AG10803 (cell line): Measurements from ENCODE around the gene HLX.
A peak's percentile ranks its signal among the peaks of the same experiment; 100 is the strongest.

Experiments
- DNase-seq: peaks from one replicate; pipeline ENCODE4 v3.0.0; 2010; ENCODE audit warnings: low read depth
- H3K4me3 ChIP-seq: 2 replicates; pipeline ENCODE4 v1.5.1; 2011; ENCODE audit warnings: mild to moderate bottlenecking, low read length, control low read depth
- TF ChIP-seq, protein P1 (sequence below): conservative IDR thresholded peaks from 2 replicates; pipeline ENCODE4 v1.5.1; 2011; ENCODE audit warnings: mild to moderate bottlenecking, low read length, control low read depth, inconsistent platforms

Gene HLX

DNA sequence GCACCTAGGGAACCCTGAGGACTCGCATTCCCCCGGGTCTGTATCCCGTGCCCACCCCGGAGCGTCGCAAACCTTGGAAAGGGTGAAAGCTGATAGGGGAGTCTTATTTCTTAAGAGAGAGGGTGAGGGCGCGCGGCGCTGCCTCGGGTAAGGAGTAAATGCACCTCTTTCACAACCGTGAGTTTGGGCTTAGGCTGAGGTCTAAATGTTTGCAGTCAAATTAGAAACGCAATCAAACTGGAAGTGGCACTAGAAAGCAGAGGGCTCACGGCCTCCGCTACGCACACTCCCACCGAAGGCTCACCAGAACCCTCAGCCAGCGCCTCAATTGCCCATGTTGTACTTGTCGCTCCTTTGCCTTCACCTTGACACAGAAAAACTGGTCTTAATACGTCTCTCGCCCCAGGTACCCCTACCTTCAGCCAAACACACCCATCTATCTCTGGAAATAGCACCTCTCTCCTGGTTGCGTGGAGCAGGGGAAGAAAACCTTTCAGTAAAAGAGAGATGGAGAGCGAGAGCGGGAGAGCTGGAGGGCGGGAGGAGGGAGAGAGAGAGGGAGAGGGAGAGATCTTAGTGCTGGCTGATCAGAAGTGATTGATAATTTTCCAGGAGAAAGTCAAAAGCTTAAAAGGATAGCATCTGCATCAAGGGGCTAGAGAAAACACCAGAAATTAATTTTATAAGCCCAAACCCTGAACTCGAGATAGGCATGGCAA, 1.7 kb upstream of the HLX start:
- no peak for DNase-seq
- TF ChIP-seq, protein P1, sequence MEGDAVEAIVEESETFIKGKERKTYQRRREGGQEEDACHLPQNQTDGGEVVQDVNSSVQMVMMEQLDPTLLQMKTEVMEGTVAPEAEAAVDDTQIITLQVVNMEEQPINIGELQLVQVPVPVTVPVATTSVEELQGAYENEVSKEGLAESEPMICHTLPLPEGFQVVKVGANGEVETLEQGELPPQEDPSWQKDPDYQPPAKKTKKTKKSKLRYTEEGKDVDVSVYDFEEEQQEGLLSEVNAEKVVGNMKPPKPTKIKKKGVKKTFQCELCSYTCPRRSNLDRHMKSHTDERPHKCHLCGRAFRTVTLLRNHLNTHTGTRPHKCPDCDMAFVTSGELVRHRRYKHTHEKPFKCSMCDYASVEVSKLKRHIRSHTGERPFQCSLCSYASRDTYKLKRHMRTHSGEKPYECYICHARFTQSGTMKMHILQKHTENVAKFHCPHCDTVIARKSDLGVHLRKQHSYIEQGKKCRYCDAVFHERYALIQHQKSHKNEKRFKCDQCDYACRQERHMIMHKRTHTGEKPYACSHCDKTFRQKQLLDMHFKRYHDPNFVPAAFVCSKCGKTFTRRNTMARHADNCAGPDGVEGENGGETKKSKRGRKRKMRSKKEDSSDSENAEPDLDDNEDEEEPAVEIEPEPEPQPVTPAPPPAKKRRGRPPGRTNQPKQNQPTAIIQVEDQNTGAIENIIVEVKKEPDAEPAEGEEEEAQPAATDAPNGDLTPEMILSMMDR = no peak
- no peak overlapping the region for H3K4me3 ChIP-seq

GRCh38 chr1:220878191-220879075, 810 bp upstream of the HLX start:
- TF ChIP-seq, protein P1 = peak; percentile 29
- H3K4me3 ChIP-seq = peak overlapping the region; percentile 80
- DNase-seq = no peak

- H3K4me3 ChIP-seq = peak overlapping the region; percentile 80
- DNase-seq = peak; percentile 44
- TF ChIP-seq, protein P1 = no peak; the same call in 1 of the 2 replicates
Observed at GRCh38 chr1:220879509-220880361, 492 bp downstream of the HLX start.

DNA sequence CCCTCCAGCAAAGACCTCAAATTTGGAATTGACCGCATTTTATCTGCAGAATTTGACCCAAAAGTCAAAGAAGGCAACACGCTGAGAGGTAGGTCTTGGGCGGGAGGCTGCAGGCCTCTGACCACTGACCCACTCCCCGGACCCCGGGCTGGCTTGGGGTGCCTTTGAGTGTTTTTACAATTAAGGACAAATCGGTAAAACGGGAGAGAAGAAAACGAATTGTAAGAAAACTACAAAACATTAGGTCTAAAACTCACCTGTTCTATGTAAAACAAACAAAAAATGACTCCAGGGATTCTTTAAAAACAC, 1.1 kb downstream of the HLX start:
- TF ChIP-seq, protein P1 = no peak
- DNase-seq = no peak
- H3K4me3 ChIP-seq = peak overlapping the region; percentile 80

DNA sequence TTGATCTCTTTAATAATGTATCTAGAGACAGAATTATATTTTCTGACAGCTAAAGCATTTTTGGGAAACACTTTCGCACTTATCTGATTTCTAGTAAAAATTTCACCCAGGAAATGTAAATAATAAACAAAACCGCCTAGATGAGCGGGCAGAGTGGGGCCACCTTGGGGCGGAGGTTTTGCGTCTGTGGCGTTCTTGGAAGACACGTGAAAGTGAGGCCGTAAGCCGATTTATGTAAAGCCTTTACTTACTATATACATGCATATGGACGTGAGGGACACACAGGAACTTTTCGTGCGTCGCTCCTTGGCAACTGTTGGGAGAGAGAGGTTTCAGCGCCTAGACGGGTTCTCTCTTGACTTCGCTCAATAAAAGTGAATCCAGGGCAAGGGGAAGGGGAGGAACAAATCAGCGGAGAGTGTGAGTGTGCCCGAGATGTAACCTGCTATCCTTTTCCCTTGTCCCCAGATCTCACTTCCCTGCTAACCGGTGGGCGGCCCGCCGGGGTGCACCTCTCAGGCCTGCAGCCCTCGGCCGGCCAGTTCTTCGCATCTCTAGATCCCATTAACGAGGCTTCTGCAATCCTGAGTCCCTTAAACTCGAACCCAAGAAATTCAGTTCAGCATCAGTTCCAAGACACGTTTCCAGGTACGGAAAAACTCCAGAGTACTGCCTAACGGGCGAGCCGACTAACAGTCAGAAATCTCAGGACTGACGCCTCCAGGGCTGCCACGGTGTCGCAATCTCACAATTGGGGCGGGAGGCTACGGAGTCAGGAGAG, 1.7 kb downstream of the HLX start:
- peak overlapping the region; percentile 80 for H3K4me3 ChIP-seq
- TF ChIP-seq, protein P1 = no peak
- DNase-seq = no peak

- TF ChIP-seq, protein P1 = no peak
- DNase-seq = peak; percentile 45
- no peak overlapping the region for H3K4me3 ChIP-seq
Observed at GRCh38 chr1:220882061-220882891, 3.0 kb downstream of the HLX start.
